GM18502 (cell line): ENCODE results near the gene ARHGAP24.
"Not testable (repeated sequence)": the region's sequence is repeated elsewhere in the genome, so short reads cannot be mapped to it uniquely, and the experiment has no call there.

ENCODE experiments used
- ATAC-seq: cut with Tn5 transposase; IDR thresholded peaks from one replicate; pipeline ENCODE4 v1.9.1; 2021; ENCODE audit warnings: mild to moderate bottlenecking; ENCODE audit not compliant: unreplicated experiment, poor library complexity

Gene ARHGAP24

DNA sequence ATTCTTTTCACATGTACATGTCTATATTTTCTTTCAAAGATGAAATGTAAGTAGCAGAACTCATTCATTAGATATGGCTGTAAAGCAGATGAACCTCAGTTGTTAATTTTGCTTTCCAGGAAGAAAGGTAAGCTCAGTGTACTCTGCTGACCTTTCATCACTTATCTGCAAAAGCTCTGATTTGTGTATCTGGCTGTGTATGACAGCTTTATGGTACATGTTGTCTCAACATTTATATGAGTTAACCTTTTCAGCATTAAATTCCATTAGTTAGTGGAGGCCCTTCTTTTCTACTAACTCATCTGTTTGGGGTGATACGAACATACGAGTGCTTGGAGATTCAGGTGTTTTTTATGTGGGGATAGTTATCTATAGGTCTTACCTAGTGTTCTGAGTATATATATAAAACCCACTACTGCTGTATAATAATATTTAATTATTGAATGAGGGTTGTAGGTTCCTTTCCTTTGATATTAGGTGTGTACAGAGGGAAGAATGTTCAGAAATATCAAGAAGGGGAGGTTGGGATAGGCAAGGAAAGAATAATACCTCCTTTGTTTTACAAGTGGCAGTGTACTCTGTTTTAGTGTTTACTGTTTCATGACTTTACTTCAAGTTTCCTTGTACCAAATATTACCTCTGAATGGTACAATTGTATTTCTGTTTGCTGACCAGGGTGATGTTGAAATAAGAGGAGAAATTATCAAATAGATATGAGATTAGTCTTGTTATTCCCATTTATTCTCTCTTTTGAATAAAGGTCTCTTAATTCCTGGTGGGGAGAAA lies 395.5 kb downstream of the ARHGAP24 start:
- ATAC-seq, result no peak

DNA sequence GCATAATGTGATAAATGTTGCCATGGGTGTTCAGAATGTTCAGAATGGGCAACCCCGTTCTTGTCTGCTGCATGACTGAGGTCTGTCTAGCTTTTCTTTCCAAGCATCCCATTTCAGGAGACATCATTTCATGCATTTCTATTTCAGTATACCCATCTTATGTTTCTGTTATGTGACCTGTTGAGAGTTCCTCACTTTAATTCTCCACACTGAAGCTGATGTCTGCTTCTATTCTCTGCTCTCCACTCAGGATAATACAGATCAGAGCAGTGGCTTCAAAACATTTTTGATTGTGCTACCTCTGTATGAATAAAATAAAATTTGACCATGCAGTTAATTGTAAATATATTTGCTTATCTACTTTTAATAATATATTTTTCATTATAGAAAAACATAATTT lies 398.6 kb downstream of the ARHGAP24 start:
- ATAC-seq, result no peak

DNA sequence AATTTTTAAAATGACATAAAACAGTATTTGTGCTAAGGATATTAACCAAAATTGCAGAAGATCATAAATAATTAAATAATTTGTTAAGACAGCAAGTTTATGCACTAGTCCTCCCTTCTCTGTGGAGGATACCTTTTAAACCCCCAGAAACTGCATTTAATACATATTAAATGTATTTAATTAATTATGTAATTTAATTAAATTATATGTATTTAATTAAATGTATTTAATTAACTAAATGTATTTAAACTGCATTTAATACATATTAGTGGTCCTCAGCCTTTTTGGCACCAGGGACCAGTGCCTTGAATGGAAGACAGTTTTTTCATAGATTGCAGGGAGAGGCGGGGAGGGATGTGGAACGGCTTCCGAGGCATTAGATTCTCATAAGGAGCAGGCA lies 404.6 kb downstream of the ARHGAP24 start:
- no peak for ATAC-seq

DNA sequence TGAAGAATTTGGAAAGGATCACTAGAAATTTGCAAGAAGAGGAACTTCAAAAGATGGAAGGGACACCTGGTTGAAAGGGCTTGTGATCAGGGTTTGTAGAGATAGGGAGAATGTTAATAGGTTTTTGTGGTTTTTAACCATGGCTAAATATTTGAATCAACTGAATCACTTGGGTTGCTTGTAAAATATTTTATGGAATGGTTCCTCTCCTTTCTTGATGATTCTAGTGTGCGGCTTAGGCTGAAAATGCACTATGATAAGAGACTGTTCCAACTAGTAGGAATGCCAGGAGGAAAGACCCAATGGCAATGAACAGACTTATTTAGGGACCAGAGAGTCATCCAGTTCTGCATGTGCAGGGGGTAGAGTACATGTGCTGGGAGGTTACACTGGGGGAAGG lies 408.2 kb downstream of the ARHGAP24 start:
- no peak for ATAC-seq

DNA sequence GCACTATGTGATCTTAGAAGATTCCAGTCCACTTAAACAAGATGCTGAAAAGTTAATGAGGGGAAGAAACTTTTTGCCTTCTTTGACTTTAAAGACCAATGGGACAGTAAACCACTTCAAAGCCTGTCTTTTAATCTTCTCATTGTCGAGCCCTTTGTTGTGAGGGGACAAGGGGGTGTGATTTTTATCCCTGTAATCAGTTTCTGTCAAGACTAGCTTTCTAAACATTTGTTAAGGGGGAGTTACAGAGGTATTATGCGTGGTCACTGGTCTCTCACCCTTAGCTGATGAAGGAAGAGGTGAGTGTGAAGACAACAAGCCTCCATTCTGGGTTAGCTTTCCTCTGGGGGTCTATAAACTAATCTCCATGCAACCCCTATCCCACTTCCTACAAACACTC lies 409.3 kb downstream of the ARHGAP24 start:
- no peak for ATAC-seq

- no peak for ATAC-seq
Measured at GRCh38 chr4:85886665-85887064, 411.7 kb downstream of the ARHGAP24 start.

GRCh38 chr4:85889314-85889713 lies 414.4 kb downstream of the ARHGAP24 start:
- no peak for ATAC-seq

GRCh38 chr4:85895755-85896154 lies 420.8 kb downstream of the ARHGAP24 start:
- no peak for ATAC-seq

- no peak for ATAC-seq
Measured at GRCh38 chr4:85898231-85898630, 423.3 kb downstream of the ARHGAP24 start.

DNA sequence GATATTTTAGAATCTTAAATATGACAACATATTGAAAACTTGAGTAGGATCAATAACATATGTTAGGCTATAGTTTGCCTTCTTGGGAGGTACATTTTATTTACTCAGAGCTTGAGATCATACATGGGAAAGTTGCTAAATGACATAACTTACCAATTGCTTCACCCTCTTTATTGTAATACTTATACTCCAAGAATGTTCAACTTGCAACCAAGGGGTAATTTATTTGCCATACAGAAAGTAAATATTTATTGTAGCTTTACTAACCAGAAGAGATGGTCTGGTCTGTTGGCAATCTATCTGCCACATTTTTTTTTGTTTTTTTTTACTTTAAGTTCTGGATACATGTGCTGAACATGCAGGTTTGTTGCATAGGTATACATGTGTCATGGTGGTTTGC lies 426.6 kb downstream of the ARHGAP24 start:
- ATAC-seq, result no peak

DNA sequence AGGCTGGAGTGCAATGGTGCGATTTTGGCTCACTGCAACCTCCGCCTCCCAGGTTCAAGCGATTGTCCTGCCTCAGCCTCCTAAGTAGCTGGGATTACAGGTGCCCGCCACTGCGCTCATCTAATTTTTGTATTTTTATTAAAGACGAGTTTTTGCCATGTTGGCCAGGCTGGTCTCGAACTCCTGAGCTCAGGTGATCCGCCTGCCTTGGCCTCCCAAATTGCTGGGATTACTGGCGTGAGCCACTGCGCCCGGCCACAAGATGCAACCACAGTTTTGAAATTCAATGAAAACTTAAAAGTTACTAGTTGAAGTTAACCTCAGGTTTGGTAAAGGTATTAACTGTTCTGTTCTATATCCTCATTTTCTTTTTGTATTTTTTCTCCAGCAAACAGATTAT lies 427.7 kb downstream of the ARHGAP24 start:
- not testable (repeated sequence) for ATAC-seq

DNA sequence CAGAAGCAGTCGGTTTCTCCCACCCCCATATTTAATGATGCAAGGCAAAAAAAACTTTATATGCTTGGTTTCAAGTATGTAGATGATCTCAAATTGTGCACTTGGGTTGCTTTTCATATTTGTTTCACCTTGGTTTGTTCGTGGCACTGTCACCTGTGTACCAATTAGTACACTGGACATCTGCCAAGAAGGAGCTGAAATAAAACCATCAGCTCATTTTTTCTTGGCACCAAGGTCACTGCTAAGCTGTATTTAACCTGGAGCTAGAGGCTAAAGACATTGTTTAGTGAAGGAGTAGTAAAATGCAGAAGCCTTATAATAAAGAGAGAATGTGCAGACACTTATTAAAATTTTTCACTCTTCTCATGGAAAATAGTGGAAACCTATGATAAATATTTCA lies 430.8 kb downstream of the ARHGAP24 start:
- no peak for ATAC-seq

GRCh38 chr4:85907001-85907400 lies 432.1 kb downstream of the ARHGAP24 start:
- no peak for ATAC-seq

- no peak for ATAC-seq
Measured at GRCh38 chr4:85909851-85910250, 434.9 kb downstream of the ARHGAP24 start.

DNA sequence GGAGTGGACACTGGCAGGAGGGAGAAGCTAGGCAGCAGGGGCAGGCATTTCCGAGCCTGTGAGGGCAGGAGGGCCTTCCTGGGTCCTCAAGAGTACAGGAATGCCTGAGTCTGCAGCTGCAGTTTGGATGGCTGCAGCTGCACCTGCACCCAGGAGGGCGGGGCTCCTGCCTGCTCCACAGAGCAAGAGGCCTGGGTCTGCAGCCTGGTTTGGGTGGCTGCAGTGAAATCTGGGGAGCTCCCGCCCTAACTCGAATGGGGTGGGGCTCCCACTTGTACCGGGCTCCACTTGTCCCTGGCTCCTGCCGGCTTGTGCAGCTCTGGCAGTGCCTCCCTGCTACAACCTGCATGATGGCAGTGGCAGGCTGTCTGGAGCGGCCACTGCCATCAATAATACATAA lies 436.0 kb downstream of the ARHGAP24 start:
- ATAC-seq, result no peak

- no peak for ATAC-seq
Measured at GRCh38 chr4:85913931-85914694, 439.2 kb downstream of the ARHGAP24 start.

DNA sequence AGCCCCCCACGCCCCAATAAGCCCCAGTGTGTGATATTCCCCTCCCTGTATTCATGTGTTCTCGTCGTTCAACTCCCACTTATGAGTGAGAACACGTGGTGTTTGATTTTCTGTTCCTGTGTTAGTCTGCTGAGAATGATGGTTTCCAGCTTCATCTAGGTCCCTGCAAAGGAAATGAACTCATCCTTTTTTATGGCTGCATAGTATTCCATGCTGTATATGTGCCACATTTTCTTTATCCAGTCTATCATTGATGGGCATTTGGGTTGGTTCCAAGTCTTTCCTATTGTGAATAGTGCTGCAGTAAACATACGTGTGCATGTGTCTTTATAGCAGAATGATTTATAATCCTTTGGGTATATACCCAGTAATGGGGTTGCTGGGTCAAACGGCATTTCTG lies 440.6 kb downstream of the ARHGAP24 start:
- not testable (repeated sequence) for ATAC-seq

GRCh38 chr4:85919200-85919887 lies 444.4 kb downstream of the ARHGAP24 start:
- no peak for ATAC-seq

- no peak for ATAC-seq
Measured at GRCh38 chr4:85925071-85925470, 450.1 kb downstream of the ARHGAP24 start.

- ATAC-seq, result no peak
Measured at GRCh38 chr4:85928775-85929591, 454.0 kb downstream of the ARHGAP24 start.
